GM03348 (cell line): ENCODE measurements around the gene ZNF155.
"Not testable (repeated sequence)": the region's sequence is repeated elsewhere in the genome, so short reads cannot be mapped to it uniquely, and the experiment has no call there.

Experiments used
- DNase-seq: peaks from one replicate; pipeline ENCODE4 v3.0.0; 2012; ENCODE audit warnings: low spot score

Gene ZNF155

DNA sequence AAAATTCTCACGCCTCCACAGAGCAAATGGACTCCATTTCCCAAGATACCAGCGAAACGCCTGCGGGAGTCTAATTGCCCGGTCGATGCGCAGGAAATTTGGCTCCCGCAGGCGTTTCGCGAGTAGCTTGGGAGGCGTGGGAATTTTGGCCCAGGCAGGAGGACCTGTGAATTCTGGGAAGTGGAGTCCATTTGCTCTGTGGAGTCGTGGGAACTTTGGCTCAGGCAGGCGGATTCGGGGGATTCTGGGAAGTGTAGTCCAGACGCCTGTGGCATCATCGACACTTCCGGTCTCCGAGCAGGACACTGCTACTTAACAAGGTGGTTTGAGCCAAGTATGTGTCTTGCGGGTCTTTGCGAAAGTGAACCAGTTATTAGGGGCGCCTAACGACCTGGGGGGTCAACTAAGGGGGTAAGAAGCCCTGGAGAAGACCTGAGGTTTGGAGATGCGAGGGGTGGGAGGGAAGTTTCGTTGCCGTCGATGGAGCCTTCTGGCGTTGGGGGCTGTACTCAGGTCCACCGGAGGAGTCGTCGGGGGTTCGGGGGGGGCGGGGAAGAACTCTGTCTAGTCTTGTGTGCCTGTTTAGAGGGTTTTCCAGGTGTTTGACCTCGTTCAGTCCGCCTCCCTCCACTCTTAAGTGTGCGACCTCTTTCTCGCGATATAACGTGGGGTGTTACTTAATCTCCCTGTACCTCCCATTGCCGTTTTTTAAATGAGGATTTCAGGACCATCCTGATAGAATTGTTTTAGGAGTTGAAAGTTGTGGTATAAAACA, at the start of gene ZNF155:
Gene ZNF155, plus strand, starts transcription at position 277 of the 775 bp plus-strand sequence. CDS start 4,356 bp downstream, outside the sequence.
- DNase-seq = peak; percentile 95

DNA sequence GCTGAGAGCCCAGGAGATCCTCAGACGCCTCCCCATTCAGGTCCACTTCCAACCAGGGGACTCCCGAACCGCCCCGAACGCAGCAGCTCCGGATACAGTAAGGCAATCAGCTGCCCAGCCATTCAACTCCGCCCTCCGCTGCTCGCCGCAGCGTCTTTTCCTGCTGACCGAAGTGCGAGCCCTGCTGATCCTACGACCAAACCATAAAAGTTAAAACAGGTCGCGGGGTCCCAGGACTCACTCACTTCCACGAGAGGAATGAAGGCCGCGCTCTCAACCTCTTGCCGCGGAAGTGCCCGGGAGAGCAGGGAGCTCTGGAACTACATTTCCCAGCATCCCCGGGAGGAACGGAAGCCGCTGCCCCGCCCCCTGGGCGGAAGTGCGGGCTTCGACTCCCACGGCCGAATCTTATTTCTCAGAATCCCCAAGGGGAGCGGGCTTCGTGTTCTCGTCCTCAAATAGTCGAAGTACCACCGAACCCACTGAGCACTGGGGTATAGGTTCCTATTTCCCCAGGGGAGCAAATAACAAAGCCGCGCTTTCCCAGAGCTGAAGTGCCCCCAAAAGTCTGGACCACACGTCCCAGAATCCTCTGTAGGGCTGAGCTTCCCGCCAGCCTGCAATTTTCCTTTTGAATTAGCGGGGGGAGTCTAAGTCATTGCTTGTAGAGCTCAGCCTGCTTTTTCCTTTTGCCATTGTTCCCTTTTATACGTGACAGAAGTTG, 48.8 kb upstream of the ZNF155 start, which contains the start of gene ZNF45:
Gene ZNF45, minus strand, starts transcription at position 298 of the 724 bp plus-strand sequence. CDS start 13,097 bp downstream, outside the sequence.
- peak; percentile 95 for DNase-seq

DNA sequence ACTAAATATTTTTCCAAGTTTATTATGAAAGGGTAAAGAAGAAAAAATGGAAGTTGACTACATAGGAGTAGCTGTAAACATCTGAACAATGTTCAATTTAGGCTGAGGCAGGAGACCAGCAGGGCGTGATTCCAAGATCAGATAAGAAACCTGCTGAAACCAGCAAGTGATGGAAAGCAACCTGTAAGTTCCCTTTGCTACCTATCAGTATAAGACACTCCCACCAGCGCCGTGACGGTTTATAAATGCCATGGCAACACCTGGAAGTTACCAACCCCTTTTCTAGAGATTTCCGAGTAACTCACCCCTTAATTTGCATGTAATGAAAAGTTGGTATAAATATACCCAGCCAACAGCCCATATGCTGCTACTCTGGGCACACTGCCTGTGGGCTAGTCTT, 47.8 kb upstream of the ZNF155 start:
- DNase-seq = no peak

DNA sequence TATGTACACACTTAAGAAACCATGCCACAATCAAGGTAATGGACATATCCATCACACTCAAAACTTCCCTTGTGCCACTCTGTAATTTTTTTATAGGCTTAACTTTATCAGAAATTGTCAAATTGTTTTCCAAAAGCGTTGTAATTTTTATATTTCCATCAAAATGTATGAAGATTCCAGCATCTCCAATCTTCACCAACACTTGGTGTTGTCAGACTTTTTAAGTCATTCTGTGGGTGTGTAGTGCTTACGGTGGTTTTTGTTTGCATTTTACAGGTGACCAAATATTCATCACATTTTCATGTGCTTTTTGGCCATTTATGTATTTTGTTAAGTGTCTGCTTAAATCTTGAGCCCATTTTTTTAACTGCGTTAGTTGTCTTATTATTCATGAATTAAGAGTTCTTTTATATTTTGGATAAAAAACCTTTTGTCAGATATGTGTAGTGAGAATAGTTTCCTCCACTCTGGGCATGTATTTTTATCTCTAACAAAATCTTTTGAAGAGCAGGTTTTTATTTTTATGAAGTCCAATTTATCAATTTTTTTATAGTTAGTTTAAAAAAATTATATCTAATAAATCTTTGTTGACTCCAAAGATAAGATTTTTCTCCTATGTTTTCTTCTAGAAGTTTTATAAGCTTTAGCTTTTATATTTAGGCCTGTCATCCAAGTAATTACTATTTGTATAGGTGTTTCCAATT, 44.3 kb upstream of the ZNF155 start:
- DNase-seq = no peak

GRCh38 chr19:43940719-43941118, 43.3 kb upstream of the ZNF155 start:
- no peak for DNase-seq

DNA sequence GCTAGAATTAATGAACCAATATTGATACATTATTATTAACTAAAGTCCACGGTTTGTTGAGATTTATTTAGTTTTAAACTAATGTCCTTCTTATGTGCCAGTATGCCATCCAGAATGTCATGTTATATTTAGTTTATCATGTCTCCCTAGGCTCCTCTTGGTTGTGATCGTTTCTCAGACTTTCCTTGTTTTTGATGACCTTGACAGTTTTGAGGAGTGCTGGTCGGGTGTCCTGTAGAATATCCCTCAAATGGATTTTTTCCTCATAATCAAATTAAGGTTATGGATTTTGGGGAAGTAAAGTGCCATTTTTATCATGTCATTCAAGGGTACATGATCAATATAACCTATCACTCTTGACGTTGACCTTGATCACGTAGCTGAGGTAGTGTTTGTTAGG, 42.8 kb upstream of the ZNF155 start:
- no peak for DNase-seq

DNA sequence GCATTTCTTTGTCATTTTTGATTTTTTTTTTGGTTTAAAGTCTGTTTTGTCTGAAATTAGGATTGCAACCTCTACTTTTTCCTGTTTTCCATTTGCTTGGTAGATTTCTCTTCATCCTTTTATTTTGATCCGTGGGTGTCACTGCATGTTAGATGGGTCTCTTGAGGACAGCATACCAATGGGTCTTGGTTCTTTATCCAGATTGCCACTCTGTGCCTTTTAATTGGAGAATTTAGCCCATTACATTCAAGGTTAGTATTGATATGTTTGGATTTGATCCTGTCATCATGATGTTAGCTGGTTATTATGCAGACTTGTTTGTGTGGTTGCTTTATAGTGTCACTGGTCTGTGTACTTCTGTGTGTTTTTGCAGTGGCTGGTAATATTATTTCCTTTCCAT, 36.6 kb upstream of the ZNF155 start:
- DNase-seq = not testable (repeated sequence)

DNA sequence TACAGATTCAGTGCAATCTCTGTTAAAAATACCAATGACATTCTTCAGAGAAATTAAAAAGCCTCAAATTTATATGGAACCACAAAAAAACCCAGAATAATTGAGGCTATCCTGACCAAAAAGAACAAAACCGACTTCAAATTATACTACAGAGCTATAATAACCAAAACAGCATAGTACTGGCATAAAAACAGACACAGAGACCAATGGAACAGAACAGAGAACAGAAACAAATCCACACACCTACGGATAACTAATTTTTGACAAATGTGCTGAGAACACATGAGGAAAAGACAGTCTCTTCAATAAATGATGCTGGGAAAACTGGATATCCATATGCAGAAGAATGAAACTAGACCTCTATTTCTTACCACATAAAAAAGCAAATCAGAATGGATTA, 34.2 kb upstream of the ZNF155 start:
- DNase-seq = not testable (repeated sequence)

GRCh38 chr19:43950834-43951645, 32.9 kb upstream of the ZNF155 start, which contains the start of gene ZNF221:
Gene ZNF221 (plus strand): TSS chr19:43951228. CDS start chr19:43962727, 11,499 bp downstream.
- peak; percentile 96 for DNase-seq

DNA sequence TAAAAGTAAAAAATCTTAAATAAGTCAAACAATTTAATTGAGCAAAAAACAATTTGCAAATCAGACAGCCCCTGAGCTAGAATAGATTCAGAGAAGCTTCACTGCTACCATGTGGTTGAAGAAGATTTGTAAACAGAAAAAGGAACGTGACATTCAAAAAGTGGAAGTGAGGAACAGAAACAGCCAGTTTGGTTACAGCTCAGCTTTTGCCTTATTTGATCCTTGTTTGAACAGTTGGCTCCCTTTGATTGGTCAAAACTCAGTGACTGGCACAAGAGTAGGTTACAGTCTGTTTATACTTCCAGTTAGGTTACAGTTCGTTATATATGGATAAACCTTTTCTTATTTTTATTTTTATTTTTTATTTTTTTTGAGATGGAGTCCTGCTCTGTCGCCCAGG, 27.2 kb upstream of the ZNF155 start:
- no peak for DNase-seq

GRCh38 chr19:43957891-43958290, 26.1 kb upstream of the ZNF155 start:
- peak; percentile 58 for DNase-seq

DNA sequence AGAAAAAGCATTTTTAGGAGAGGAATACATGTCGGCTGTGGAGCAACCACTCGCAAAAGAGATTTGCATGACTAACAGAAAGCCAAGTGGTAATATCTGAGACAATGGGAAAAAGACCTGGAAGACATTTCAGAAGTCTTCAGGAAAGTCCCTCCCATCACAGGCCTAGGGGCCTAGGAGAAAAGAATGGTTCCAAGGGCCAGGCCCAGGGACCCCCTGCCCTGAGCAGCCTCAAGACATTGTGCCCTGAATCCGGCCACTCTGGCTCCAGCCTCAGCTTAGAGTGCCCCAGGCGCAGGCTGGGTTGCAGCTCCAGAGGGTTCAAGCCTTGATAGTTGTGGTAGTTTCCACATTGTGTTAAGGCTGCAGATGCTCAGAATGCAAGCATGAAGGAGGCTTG, 23.6 kb upstream of the ZNF155 start:
- DNase-seq = no peak

- no peak for DNase-seq
These were observed 17.8 kb upstream of the ZNF155 start for GRCh38 chr19:43966079-43966694.

- DNase-seq = no peak
These were observed 7.3 kb upstream of the ZNF155 start for GRCh38 chr19:43976732-43977131.

DNA sequence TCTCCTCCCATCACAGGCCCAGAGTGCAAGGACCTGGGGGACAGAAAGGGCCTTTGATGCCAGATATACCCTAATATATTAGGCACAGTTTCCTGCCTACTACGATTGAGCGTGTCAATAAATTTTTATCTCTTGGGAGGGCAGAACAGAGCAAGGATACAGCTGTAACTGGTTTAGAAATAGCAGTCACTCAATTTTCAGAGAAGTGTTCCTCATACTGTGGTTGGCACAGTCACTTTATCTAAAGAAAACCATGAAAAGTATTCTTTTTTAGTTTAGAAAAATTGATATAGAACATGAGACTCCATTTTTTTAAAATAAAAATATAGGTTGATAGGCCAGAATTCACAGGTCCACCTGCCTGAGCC, 460 bp upstream of the ZNF155 start:
- no peak for DNase-seq

DNA sequence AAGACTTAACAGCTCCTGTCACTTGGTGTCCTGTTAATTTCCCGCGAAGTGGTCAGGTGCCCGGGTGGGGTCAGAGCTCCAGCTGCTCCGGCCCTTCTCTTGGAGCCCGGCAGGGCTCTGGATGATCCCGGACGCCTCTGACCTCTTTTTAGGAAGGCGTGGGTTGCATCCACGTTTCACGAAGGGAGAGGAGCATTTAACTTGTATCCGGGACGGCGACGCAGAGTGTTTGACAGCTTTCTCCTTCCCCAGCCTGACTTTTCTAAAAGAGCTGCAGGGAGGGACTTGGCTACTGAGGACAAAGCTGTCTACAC, 656 bp downstream of the ZNF155 start:
- peak; percentile 40 for DNase-seq

GRCh38 chr19:43997631-43998290, 13.8 kb downstream of the ZNF155 start:
- no peak for DNase-seq

GRCh38 chr19:44002212-44002565, 18.2 kb downstream of the ZNF155 start:
- peak; percentile 19 for DNase-seq

DNA sequence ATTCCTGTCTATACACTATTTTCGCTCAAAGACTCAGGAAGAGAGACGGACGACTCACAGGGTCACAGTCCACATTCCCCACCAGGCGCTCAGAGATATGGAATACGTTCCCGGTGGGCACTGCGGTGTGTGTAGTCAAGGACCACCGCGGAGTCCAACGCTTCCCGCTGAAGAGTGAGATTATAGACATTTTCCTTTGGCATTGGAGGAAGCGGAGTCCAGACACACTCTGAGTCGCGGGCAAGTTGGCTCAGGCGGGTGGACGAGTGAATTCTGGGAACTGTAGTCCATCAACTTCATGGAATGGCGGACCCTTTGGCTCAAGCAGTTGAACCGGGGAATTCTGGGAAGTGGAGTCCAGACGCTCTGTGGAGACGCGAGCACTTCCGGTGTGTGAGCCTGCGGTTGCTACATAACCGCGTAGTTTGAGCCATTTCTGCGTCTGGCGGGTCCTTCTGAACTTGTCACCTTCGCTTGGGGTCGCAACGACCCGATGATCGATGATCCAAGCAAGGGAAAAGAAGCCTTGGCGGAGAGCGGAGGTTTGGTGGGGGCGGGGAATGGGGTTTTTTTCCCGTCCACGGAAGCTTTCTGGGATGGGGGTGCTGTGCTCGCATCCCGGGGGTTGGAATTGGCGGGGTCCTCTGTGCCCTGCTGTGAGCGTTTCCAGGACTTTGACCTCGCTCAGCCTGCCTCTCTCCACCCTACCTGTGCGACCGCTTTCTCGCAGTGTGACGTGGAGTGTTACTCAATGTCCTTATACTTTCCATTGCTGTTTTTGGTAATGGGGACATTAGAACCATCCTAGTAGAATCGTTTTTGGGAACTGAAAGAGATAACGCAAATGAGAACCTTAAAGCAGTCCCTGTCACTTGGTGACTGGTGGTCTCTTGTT, 18.8 kb downstream of the ZNF155 start, which contains the start of gene ZNF230:
Gene ZNF230, plus strand, starts transcription at position 392 of the 895 bp plus-strand sequence. CDS start 4,122 bp downstream, outside the sequence.
- peak; percentile 94 for DNase-seq
